Fibroblast of villous mesenchyme (primary cell): ENCODE data around the gene GRIA3. TPM values are rescaled to one million over a fixed set of nuclear protein-coding genes. Genes with fewer than 3 reads are reported as not detected.
A peak's percentile ranks its signal among the peaks of the same experiment; 100 is the strongest.

Source experiments
- DNase-seq: peaks from one replicate; pipeline ENCODE4 v3.0.0-alpha.2; 2010; ENCODE audit warnings: low read depth
- H3K4me3 ChIP-seq: 2 replicates; pipeline ENCODE4 v1.5.1; 2011; ENCODE audit warnings: low read depth, mild to moderate bottlenecking, low read length
- total RNA-seq: library from RNA; depleted of rRNA; stranded (reverse); fragments of >200 nt; gene quantifications from 2 replicates; pipeline ENCODE4 v1.2.3, GENCODE V29; 2012
- TF ChIP-seq, protein P1 (sequence below): IDR thresholded peaks from 2 replicates; pipeline ENCODE4 v1.5.1; 2012; ENCODE audit warnings: low read depth, mild to moderate bottlenecking, low read length; ENCODE audit not compliant: insufficient read depth

GRIA3 gene
- total RNA-seq, 1 donor, result 19.4 TPM

DNA sequence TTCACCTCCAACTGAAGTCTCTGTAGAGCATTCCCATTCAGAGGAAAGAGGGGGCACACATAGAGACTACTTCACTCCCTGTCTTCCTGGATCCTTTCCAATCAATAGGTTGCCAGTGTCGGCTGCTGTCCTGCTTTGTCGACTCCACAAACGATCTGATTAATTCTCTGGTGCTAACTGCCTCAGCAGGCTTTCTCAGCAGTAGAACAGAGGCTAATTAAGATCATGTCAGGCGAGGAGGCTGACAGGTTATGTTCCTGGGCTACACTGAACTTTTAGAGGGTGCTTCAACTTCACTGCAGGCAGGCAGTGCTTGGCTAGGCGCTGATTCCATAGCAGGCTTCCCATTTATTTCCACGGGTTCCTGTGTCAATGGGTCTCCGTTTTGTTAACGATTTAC is 79.2 kb downstream of the GRIA3 start:
- TF ChIP-seq, protein P1, sequence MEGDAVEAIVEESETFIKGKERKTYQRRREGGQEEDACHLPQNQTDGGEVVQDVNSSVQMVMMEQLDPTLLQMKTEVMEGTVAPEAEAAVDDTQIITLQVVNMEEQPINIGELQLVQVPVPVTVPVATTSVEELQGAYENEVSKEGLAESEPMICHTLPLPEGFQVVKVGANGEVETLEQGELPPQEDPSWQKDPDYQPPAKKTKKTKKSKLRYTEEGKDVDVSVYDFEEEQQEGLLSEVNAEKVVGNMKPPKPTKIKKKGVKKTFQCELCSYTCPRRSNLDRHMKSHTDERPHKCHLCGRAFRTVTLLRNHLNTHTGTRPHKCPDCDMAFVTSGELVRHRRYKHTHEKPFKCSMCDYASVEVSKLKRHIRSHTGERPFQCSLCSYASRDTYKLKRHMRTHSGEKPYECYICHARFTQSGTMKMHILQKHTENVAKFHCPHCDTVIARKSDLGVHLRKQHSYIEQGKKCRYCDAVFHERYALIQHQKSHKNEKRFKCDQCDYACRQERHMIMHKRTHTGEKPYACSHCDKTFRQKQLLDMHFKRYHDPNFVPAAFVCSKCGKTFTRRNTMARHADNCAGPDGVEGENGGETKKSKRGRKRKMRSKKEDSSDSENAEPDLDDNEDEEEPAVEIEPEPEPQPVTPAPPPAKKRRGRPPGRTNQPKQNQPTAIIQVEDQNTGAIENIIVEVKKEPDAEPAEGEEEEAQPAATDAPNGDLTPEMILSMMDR, result no peak
- DNase-seq, result no peak
- H3K4me3 ChIP-seq, result no peak overlapping the region

DNA sequence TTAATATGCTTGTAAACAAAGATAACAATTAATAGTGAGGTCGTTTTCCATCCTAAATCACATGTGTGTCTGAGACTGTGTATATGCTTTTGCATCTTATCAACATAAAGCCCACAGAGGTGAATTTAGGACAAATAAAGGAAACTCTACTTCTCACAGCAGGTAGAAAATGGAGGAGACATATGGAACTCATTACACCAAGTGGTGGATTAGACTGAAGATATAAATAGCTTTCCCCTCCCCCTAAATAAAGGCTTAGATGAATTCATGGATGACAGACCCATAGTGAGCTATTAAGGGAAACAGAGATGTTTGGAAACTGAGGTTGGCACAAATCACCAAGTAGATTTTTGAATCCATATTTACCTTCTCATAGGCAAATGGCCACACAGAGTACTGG is 79.7 kb downstream of the GRIA3 start:
- no peak overlapping the region for H3K4me3 ChIP-seq
- no peak for DNase-seq
- TF ChIP-seq, protein P1, result no peak

DNA sequence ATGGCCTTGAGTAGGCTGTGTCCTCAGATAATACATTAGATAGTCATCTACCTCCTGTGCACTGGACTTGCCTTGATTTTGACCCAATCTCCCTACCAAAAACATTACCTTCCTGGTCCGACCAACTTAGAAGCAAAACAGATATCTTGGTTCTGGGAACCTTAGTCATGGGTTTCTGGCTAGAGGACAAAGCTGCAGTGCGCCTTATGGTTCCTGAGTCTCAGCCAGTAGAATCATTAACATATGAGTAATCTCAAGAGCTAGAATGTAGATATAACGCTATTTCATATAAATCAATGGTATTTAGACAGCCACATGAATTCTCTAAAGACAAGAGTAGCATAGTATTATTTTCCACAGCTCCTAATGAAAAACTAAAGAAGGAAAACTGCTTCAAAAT is 83.1 kb downstream of the GRIA3 start:
- H3K4me3 ChIP-seq, result no peak overlapping the region
- DNase-seq, result peak; percentile 33
- TF ChIP-seq, protein P1, result no peak

DNA sequence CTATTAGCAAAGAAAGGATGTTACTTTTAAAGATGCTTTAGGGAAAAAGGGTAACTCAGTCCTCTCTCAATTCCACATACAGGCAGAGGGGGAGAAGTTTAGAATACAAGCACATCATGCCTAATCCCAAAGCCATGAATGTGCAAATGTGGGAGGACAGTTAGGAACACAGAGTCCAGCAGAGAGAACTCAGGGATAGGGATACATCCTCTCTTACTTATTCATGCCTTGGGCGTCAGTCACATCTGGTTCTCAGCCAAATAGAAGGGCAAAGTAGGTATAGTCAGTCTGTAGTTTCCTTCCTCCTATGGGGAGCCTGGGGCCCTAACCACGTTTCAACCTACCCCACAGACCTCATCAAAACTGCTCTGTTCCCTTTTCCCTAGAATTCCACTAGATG is 87.8 kb downstream of the GRIA3 start:
- H3K4me3 ChIP-seq, result no peak overlapping the region
- no peak for DNase-seq
- TF ChIP-seq, protein P1, result no peak

DNA sequence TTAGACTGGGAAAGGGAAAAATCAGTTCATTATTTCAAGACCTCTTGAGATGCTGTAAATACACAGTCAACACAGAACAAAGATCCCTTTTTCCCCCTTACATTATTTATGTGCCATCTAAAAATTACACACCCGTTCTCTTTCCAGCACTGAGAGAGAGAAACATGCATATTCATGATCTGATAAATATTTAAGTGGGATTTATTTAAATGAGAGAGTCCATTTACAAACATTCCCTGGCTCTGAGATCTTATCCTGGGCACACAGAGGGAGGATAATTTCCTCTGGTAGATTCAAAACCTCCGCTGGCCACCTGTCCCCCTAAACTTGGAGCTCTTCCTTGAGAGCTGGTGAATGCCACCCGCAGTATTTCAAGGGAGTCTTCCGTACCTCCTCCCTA is 88.6 kb downstream of the GRIA3 start:
- no peak overlapping the region for H3K4me3 ChIP-seq
- no peak for DNase-seq
- TF ChIP-seq, protein P1, result no peak

DNA sequence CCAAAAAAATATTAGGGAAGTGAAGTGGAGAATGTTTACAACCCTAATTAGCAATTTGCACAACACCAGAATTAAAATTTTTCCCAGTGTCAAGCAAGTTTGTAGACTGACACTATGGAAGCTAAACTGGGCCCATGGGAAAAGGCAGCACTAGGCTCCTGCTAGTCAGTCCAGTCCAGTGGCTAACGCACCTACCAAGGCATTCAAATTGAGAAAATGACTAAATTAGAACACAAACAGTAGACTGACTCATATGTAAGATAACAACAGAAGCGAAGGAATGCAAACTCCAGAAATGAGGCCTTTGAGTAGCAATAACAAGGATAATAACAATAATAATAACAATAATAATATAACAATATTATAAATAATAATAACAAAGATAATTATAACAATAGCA is 90.7 kb downstream of the GRIA3 start:
- TF ChIP-seq, protein P1, result no peak
- peak; percentile 12 for DNase-seq

DNA sequence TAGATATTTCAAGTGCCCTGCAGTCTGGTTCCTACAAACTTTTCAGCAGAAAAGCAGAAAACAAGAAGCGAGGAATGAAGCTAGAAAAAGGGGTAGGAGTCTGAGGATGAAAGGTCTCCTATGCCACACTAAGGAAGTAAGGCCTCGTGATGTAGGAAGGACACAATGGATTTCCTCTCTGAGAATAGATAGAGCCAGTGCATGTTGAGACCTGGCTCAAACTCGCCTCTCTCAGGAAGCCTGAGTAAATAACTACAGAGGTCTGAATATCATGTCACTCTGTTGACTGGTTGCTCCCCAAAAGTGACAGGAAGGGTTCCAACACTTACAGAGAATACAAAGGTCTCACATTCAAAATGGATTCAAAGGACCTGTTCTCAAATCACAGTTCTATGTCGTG is 93.3 kb downstream of the GRIA3 start:
- TF ChIP-seq, protein P1, result no peak
- no peak overlapping the region for H3K4me3 ChIP-seq
- no peak for DNase-seq

More for the DNA sequence above, 90.7 kb downstream of the GRIA3 start:
- H3K4me3 ChIP-seq, result no peak overlapping the region
